GM12878 (cell line): ENCODE results near the gene PCIF1. TPM values are rescaled to one million over a fixed set of nuclear protein-coding genes. Genes with fewer than 3 reads are reported as not detected.

Experiments
- ATAC-seq: fragments of 200-7000 bp; cut with Tn5 transposase; 3 replicates; pipeline ENCODE4 v1.9.1; 2020; ENCODE audit warnings: mild to moderate bottlenecking, moderate library complexity
- BruUV-seq: library from RNA; stranded (reverse); fragments of 400-500 nt; replicated peaks from 2 replicates; lab custom pipeline; 2021; lab: Mats Ljungman, UMichigan
- CTCF ChIA-PET: fragments of 300-600 bp; sonication (Branson Sonifier 250); formaldehyde crosslinking; extraction: SDS; loops from one replicate; lab custom pipeline; 2021; ENCODE audit warnings: inconsistent platforms; lab: Yijun Ruan, JAX
- POLR2A ChIA-PET: fragments of 350-600 bp; formaldehyde crosslinking; extraction: SDS; loops from one replicate; lab custom pipeline; 2021; ENCODE audit warnings: inconsistent platforms; lab: Charles Lee
- RAD21 ChIA-PET: fragments of 300-600 bp; sonication (Branson Sonifier 250); formaldehyde crosslinking; loops from one replicate; lab custom pipeline; 2023; ENCODE audit warnings: antibody characterized with exemption; ENCODE audit not compliant: unreplicated experiment; lab: Charles Lee
- SMC1A ChIA-PET: fragments of 300-600 bp; sonication (Branson Sonifier 250); formaldehyde crosslinking; loops from one replicate; lab custom pipeline; 2023; ENCODE audit not compliant: unreplicated experiment, uncharacterized antibody; lab: Charles Lee
- DNase-seq: peaks from one replicate; pipeline ENCODE4 v3.0.0-alpha.2; 2011; ENCODE audit warnings: low read depth, low spot score
- FAIRE-seq: peaks from 3 replicates; lab custom pipeline; 2011; peaks lifted over from hg19 to GRCh38; lab: Jason Lieb, UNC
- H2AFZ ChIP-seq: 2 replicates; pipeline ENCODE4 v1.6.0; 2011; ENCODE audit warnings: low read depth, low read length, control low read depth; ENCODE audit not compliant: control insufficient read depth
- H3K27ac ChIP-seq: 2 replicates; pipeline ENCODE4 v1.5.1; 2011; ENCODE audit warnings: control low read depth; ENCODE audit not compliant: control insufficient read depth, insufficient read depth
- H3K27me3 ChIP-seq, 2 experiments: replicated peaks in 1 of 2; 2 replicates each; pipeline versions ENCODE4 v1.6.0 to v1.6.1; 2011; ENCODE audit warnings: low read length in 1 of 2; ENCODE audit not compliant: control insufficient read depth in 2 of 2, insufficient read depth in 2 of 2
- H3K36me3 ChIP-seq, 2 experiments: 2 replicates each; pipeline ENCODE4 v1.5.1; 2011; ENCODE audit warnings: low read length in 1 of 2; ENCODE audit not compliant: control insufficient read depth in 2 of 2, insufficient read depth in 2 of 2
- H3K4me1 ChIP-seq: 2 replicates; pipeline ENCODE4 v1.6.1; 2011; ENCODE audit warnings: mild to moderate bottlenecking, low read length, moderate library complexity, mixed read lengths; ENCODE audit not compliant: control insufficient read depth, insufficient read depth
- H3K4me2 ChIP-seq: 2 replicates; pipeline ENCODE4 v1.6.0; 2011; ENCODE audit warnings: control low read depth; ENCODE audit not compliant: control insufficient read depth, insufficient read depth
- H3K4me3 ChIP-seq: fragments of 200-600 bp; sonication (generic); 2 replicates; pipeline ENCODE4 v1.5.1; 2016
- H3K79me2 ChIP-seq: 2 replicates; pipeline ENCODE4 v1.6.0; 2011; ENCODE audit warnings: low read length; ENCODE audit not compliant: control insufficient read depth, insufficient read depth
- H3K9ac ChIP-seq: 2 replicates; pipeline ENCODE4 v1.8.0; 2011; ENCODE audit warnings: low read length, control low read depth, mixed read lengths; ENCODE audit not compliant: control insufficient read depth, insufficient read depth
- H3K9me3 ChIP-seq: replicated peaks from 3 replicates; pipeline ENCODE4 v1.5.1; 2011; ENCODE audit warnings: mild to moderate bottlenecking, low read length; ENCODE audit not compliant: control insufficient read depth, insufficient read depth
- H4K20me1 ChIP-seq: 2 replicates; pipeline ENCODE4 v1.6.0; 2011; ENCODE audit not compliant: control insufficient read depth, insufficient read depth
- BCL11A ChIP-seq: IDR thresholded peaks from 2 replicates; pipeline ENCODE4 v1.6.1; 2011; ENCODE audit warnings: low read depth, low read length
- BHLHE40 ChIP-seq, 2 experiments: fragments of 450-650 bp in 1 of 2; IDR thresholded peaks; 2 replicates each; pipeline ENCODE4 v1.6.1; 2011 to 2017; ENCODE audit warnings: low read depth in 2 of 2, borderline replicate concordance in 1 of 2, improper control_type of control experiment in 1 of 2, low read length in 1 of 2, mild to moderate bottlenecking in 1 of 2
- CEBPB ChIP-seq, 2 experiments: fragments of 150-350 bp in 1 of 2; IDR thresholded peaks; 2 replicates each; pipeline ENCODE4 v1.6.1; 2012 to 2014; ENCODE audit warnings: low read depth in 2 of 2, low read length in 2 of 2, borderline replicate concordance in 1 of 2, inconsistent platforms in 1 of 2
- HDGF ChIP-seq: fragments of 450-650 bp; IDR thresholded peaks from 2 replicates; pipeline ENCODE4 v1.6.1; 2016; ENCODE audit warnings: antibody characterized with exemption
- JUNB ChIP-seq: IDR thresholded peaks from 2 replicates; pipeline ENCODE4 v1.6.1; 2016; ENCODE audit warnings: antibody characterized with exemption, mild to moderate bottlenecking
- MEF2A ChIP-seq: IDR thresholded peaks from 2 replicates; pipeline ENCODE4 v1.6.1; 2011; ENCODE audit warnings: low read depth, mild to moderate bottlenecking, low read length, moderate library complexity; ENCODE audit not compliant: insufficient read depth
- MTA2 ChIP-seq: fragments of 450-650 bp; IDR thresholded peaks from 2 replicates; pipeline ENCODE4 v1.6.1; 2016; ENCODE audit warnings: low read depth, mild to moderate bottlenecking, moderate library complexity
- NFYB ChIP-seq: IDR thresholded peaks from 2 replicates; pipeline ENCODE4 v1.6.1; 2011; ENCODE audit warnings: low read depth, mild to moderate bottlenecking, low read length, improper control_type of control experiment, moderate library complexity; ENCODE audit not compliant: insufficient read depth
- NR2F1 ChIP-seq: fragments of 450-650 bp; conservative IDR thresholded peaks from 2 replicates; pipeline ENCODE4 v1.6.1; 2017; ENCODE audit warnings: mild to moderate bottlenecking
- PML ChIP-seq: IDR thresholded peaks from 2 replicates; pipeline ENCODE4 v1.6.1; 2012; ENCODE audit warnings: low read length, inconsistent platforms
- RELA ChIP-seq: fragments of 450-650 bp; IDR thresholded peaks from 2 replicates; pipeline ENCODE4 v1.8.0; 2014; ENCODE audit warnings: borderline replicate concordance; ENCODE audit not compliant: partially characterized antibody
- RUNX3 ChIP-seq: IDR thresholded peaks from 2 replicates; pipeline ENCODE4 v1.6.1; 2012; ENCODE audit warnings: low read length, inconsistent platforms
- SIX5 ChIP-seq: IDR thresholded peaks from 2 replicates; pipeline ENCODE4 v1.6.1; 2011; ENCODE audit warnings: mild to moderate bottlenecking, low read depth, low read length, moderate library complexity; ENCODE audit not compliant: severe bottlenecking
- SREBF1 ChIP-seq: IDR thresholded peaks from 2 replicates; pipeline ENCODE4 v1.6.1; 2012; ENCODE audit warnings: mild to moderate bottlenecking, low read length
- SUPT20H ChIP-seq: IDR thresholded peaks from 2 replicates; pipeline ENCODE4 v1.6.1; 2011; ENCODE audit warnings: low read depth, mild to moderate bottlenecking, low read length, moderate library complexity, borderline replicate concordance; ENCODE audit not compliant: control insufficient read depth
- TCF12 ChIP-seq: IDR thresholded peaks from 2 replicates; pipeline ENCODE4 v1.6.1; 2011; ENCODE audit warnings: low read depth, mild to moderate bottlenecking, low read length
- YBX1 ChIP-seq: fragments of 450-650 bp; IDR thresholded peaks from 2 replicates; pipeline ENCODE4 v1.6.1; 2016; ENCODE audit warnings: antibody characterized with exemption
- ZZZ3 ChIP-seq: IDR thresholded peaks from 2 replicates; pipeline ENCODE4 v1.6.1; 2011; ENCODE audit warnings: low read depth; ENCODE audit not compliant: control insufficient read depth, insufficient read length
- WGBS: methylation state at CpG from one replicate; pipeline ENCODE4 v1.1.6; 2016; ENCODE audit warnings: low lambda C conversion rate; ENCODE audit not compliant: insufficient replicate concordance, insufficient coverage; ENCODE audit errors: missing lambda C conversion rate; 5-methylcytosine and 5-hydroxymethylcytosine counted together
- in situ Hi-C: fragments of 300-500 bp; cut with MboI; formaldehyde crosslinking; loops from 9 replicates; pipeline ENCODE4 v1.14.3; 2018; ENCODE audit warnings: mixed read lengths
- intact Hi-C: fragments of 100-400 bp; cut with micrococcal nuclease; formaldehyde crosslinking; loops from one replicate; pipeline ENCODE4 v1.14.2; 2022; ENCODE audit not compliant: unreplicated experiment
- polyA plus RNA-seq, 11 experiments: library from polyadenylated mRNA; depleted of rRNA in 4 of 11; unstranded in 6 of 11; stranded (reverse) in 5 of 11; fragments of >200 nt; fragmentation: Nextera tagmentation in 4 of 11; fragmentation: Illumina TruSeq in 1 of 11; extraction: Ambion mirVana in 4 of 11; extraction: Trizol in 1 of 11; gene quantifications; 1 replicate in 1 of 11; 2 replicates in 10 of 11; pipeline versions ENCODE4 v1.2.1 to v1.2.3, GENCODE V29; 2011 to 2016; ENCODE audit warnings: inconsistent platforms in 2 of 11, missing spikeins in 2 of 11, low read depth in 1 of 11
- total RNA-seq, 4 experiments: library from RNA; depleted of rRNA in 3 of 4; stranded (reverse); fragments of >200 nt in 3 of 4; fragmentation: Illumina TruSeq in 1 of 4; extraction: Trizol in 1 of 4; gene quantifications; 2 replicates each; pipeline versions ENCODE4 v1.2.1 to v1.2.3, GENCODE V29; 2013 to 2021
- TF ChIP-seq, protein P1 (sequence below): fragments of 450-650 bp; IDR thresholded peaks from 2 replicates; pipeline ENCODE4 v1.6.1; 2017; ENCODE audit warnings: mild to moderate bottlenecking, low read depth, inconsistent platforms; ENCODE audit not compliant: poor library complexity, severe bottlenecking
- TF ChIP-seq, protein P2 (sequence below): IDR thresholded peaks from 2 replicates; pipeline ENCODE4 v1.6.1; 2011; ENCODE audit warnings: borderline replicate concordance, low read depth, mild to moderate bottlenecking, moderate library complexity, low read length; ENCODE audit not compliant: insufficient read depth, poor library complexity, severe bottlenecking

Gene PCIF1
- total and polyA plus RNA-seq, 10 of the 15 experiments (the other 5 are each of a cell fraction or from before 2014, with no cell fraction given) = 8.4 to 32.9 (median 17.6) TPM

DNA sequence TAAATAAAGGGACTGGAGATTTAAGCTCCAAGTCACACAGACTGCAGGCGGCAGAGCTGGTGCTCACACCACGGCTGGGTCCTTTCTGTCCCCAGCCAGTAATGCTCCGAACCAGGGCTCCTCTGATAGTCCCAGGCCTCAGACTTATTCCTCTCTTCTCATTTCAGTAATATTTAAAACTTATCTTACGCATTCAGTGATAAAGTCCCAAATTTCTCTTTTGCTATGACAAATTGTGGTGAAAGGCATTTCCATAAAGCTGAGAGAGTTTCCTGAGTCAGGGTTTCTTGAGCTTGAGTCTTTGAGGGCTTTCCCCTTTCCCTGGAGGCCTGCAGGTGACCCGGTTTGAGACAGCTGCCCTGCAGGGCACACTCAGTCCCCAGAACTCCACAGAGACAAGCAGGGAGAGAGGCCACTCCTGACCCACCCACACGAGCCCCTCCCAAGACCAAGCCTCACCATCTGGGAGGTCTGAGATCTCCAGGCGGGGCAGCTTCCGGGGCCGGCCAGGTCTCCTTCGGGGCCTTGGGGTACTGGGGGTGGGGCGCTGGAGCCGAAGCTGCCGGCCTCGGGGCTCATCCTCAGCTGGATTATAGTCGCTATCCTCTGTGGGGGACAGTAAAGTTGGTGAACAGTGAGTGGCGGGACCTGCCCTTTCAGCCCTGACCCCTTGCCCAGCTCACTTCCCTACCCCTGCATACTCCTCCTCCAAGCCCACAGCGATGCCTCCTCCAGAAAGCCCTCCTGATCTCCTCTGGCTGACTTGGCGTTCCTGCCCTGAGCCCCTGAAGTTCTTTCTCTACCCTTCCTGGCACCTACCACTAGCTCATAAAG lies 30.9 kb downstream of the PCIF1 start:
- H3K27ac ChIP-seq = no peak overlapping the region
- H2AFZ ChIP-seq = no peak overlapping the region
- RAD21 ChIA-PET = interaction anchor here (0.8 to 1.8 kb wide), 5 partner anchors 29 to 166 kb away, joined by 3 to 10 read pairs (median 6); partner anchors contain the start of gene PCIF1
- H3K4me3 ChIP-seq = no peak overlapping the region
- intact Hi-C loops = no loop called here
- no peak overlapping the region for H3K9ac ChIP-seq
- peaks cover 22% of the 10 kb centered on the region for H3K79me2 ChIP-seq
- no peak overlapping the region for H3K4me2 ChIP-seq
- peak; percentile 70 for ATAC-seq
- WGBS = 9% methylated on average over 18 of the region's 18 CpGs
- H3K4me1 ChIP-seq = peaks cover 18% of the 10 kb centered on the region
- POLR2A ChIA-PET = interaction anchor here (0.6 to 1.3 kb wide), 3 partner anchors 31 to 126 kb away, joined by 3 to 7 read pairs (median 3); partner anchors contain the start of gene PCIF1
- no peak for FAIRE-seq
- no peak for DNase-seq
- H3K27me3 ChIP-seq = no peaks in the 10 kb centered on the region
- H3K36me3 ChIP-seq = peaks cover 20 to 42% of the 10 kb centered on the region in 2 experiments
- no TSS peak for BruUV-seq
- SMC1A ChIA-PET = interaction anchor here (0.6 to 1.6 kb wide), 7 partner anchors 16 to 166 kb away, joined by 3 to 6 read pairs (median 4); no protein-coding TSS in a partner anchor
- H3K9me3 ChIP-seq = no peaks in the 10 kb centered on the region; the same call in 2 of the 3 replicates
- CTCF ChIA-PET = interaction anchor here (0.8 to 9.4 kb wide), 10 partner anchors 13 to 169 kb away, joined by 3 to 120 read pairs (median 4); no protein-coding TSS in a partner anchor
- no peaks in the 10 kb centered on the region for H4K20me1 ChIP-seq
- in situ Hi-C loops = no loop called here
- TF ChIP-seq CEBPB (IDR thresholded peaks at IDR 0.05; ENCODE audit: borderline replicate concordance in 1 of 2, low read depth in 2 of 2, low read length in 2 of 2) (no peak), MTA2 (no peak), HDGF (peak; percentile 19; the same call in 1 of the 2 replicates), JUNB (peak; percentile 69), SUPT20H (no peak), ZZZ3 (no peak), RUNX3 (peak; percentile 76), NR2F1 (peak; percentile 50; the same call in 1 of the 2 replicates), PML (no peak), MEF2A (0 out of 2 replicates have a peak, but pooled peaks have one; percentile 12), TCF12 (peak; percentile 81), RELA (no peak), NFYB (no peak), SREBF1 (0 out of 2 replicates have a peak, but pooled peaks have one; percentile 31), BHLHE40 (IDR thresholded peaks at IDR 0.05; ENCODE audit: borderline replicate concordance in 1 of 2, low read depth in 2 of 2, low read length in 1 of 2) (peak; percentile 54 to 62; a peak in 3 of 4 replicates), YBX1 (no peak), SIX5 (no peak), BCL11A (peak; percentile 25; the same call in 1 of the 2 replicates)
- TF ChIP-seq, protein P1, sequence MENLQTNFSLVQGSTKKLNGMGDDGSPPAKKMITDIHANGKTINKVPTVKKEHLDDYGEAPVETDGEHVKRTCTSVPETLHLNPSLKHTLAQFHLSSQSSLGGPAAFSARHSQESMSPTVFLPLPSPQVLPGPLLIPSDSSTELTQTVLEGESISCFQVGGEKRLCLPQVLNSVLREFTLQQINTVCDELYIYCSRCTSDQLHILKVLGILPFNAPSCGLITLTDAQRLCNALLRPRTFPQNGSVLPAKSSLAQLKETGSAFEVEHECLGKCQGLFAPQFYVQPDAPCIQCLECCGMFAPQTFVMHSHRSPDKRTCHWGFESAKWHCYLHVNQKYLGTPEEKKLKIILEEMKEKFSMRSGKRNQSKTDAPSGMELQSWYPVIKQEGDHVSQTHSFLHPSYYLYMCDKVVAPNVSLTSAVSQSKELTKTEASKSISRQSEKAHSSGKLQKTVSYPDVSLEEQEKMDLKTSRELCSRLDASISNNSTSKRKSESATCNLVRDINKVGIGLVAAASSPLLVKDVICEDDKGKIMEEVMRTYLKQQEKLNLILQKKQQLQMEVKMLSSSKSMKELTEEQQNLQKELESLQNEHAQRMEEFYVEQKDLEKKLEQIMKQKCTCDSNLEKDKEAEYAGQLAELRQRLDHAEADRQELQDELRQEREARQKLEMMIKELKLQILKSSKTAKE = no peak
- TF ChIP-seq, protein P2, sequence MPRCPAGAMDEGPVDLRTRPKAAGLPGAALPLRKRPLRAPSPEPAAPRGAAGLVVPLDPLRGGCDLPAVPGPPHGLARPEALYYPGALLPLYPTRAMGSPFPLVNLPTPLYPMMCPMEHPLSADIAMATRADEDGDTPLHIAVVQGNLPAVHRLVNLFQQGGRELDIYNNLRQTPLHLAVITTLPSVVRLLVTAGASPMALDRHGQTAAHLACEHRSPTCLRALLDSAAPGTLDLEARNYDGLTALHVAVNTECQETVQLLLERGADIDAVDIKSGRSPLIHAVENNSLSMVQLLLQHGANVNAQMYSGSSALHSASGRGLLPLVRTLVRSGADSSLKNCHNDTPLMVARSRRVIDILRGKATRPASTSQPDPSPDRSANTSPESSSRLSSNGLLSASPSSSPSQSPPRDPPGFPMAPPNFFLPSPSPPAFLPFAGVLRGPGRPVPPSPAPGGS = peak; percentile 45
